ENCODE results near the gene SLC41A3.
A peak's percentile ranks its signal among the peaks of the same experiment; 100 is the strongest.
"Not testable (repeated sequence)": the region's sequence is repeated elsewhere in the genome, so short reads cannot be mapped to it uniquely, and the experiment has no call there.

SLC41A3 gene

DNA sequence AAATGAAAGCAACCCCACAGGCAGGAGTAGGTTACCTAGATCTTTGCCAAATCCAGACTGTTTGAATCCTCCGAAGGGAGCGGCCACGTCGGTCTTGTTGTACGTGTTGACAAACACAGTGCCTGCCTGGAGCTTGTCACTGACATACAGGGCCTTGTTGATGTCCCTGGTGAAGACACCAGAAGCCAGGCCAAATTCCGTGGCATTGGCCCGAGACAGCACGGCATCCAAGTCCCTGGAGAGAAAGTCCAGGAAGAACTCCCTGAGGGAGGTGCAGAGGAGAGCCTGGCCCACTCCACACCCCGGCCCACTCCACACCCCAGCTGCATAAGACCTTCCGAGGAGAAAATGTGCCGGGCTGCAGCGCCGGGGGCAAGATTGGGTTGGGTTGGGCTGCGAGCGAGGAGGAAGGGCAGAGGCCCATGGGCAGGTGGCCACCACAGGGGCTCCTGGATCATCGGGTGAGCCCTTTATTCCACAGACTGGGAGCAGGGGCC is 21.8 kb upstream of the SLC41A3 start:
- no peak for DNase-seq

DNA sequence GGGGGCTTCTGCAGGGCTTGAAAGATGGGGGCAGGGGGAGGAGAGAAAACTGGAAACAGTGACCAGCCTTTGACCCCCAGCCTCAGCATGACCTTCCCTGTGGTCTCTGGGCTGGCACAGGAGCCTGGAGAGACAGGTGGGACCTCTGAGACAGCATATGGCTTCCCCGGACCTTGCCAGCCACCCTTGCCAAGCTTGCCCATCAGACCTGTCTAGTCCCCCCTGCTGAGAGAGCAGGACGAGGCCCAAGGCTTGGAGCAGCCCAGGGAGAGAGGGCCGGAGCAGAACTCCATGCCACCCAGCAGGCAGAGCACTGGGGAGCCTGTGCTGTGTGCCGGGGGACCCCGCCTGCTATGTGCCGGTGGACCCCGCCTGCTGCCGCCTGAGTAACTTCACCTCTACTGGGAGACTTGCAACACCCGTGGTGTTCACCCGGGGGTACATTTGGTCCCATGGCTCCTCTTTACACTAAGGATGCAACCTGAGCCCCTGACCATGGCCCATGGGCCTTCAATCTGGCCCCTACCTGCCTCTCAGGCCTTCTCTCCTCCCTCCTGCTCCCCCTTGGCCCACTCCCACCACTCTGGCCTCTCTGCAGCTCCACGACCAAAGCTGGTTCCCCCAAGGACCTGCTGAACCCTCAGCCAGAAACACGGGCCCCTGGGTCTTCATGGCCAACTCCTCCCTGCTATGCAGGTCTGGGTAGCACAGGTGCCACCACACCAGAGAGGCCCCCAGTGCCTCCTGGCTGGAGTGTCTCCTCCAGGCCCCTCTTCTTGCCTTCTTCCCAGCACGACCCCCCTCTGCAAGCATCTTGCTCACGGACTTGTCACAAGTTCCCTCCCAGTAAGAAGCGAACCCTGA is 21.1 kb upstream of the SLC41A3 start:
- DNase-seq = no peak

DNA sequence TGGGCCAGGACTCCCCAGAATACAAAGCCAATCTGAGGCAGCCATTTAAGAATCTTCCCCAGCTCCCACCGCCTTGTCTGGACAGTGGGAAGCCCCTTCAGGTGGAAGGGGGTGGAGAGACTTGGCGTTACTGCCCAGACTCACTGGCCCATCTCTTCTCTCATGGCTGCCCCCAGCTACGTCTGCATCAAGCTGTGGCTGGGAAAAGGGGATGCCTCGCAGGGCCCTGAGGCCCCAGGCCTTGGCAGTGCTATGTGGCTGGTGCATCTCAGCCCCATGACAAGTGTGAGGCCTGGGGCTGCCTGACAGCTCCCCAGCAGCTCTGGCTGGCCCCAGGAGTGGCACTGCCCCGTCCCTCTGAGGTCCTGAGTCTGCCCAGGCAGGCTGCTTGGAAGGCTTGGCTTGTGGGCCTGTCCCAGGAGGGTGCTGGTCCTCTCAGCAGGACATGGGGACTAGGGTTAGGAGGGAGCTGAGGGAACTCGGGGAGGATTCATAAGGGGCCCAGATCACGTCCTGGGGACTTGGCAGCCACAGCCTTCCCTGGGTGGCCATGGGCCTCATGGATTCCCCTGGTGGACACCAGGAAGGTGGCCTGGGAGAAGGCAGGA is 20.2 kb upstream of the SLC41A3 start:
- no peak for DNase-seq

DNA sequence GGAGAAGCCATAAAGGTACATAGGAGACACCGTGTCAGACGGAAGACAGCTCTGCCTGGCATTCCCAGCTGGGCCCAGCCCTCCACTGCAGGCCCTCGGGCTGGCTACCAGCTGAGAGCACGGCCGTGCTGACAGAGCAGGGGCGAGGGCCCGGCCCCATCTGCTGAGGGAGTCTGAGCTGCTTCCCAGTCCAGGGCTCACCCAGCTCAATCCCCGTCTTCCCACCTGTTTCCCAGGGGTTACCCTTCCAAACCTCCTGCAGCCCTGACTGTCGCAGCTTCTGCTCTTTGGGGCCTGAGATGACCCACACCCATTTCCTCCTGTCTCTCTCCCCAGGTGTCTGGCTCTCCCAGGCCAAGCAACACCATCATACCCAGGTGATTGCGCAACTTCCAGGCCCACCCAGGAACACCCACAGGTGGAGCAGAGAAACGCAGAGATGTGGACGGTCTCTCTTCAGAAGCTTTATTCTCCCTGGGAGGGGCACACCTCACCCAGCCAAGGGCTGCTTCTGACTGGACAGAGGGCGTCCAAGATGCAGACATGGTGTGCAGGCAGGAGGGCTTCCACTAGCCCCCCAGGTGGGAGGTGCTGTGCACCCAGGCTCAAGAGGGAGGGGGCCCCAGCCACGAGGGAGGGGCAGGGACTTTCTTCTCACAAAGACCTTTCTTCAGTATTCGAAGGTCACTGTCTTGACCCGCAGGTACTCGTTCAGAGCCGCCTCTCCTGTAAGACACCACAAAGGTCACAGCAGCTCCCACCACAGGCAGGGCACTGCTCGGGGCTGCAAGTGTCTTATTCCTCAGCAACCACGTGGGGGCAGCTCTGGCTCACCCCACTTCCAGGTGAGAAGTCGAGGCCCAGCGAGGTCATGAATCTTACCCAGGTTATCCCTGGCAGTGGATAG is 19.4 kb upstream of the SLC41A3 start:
- no peak for DNase-seq

DNA sequence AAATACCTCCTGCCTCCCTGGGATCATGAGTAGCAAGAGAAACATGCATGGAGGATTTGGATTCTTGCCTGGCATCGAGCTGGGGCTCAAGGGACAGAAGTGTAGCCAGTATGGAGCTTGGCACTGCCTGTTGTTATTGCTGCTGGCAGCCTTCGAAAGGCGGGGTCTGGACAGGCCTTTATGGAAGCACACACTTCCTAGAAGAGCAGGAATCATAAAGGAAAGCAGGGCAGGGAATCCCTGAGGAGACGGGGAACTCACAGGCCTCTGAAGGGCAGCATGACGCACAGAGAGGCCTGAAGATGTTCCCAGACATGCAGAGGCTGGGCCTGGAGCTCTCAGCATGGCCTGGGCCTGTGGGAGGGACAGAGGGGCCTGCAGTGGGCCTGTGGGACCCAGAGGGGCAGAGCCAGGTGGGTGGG is 18.6 kb upstream of the SLC41A3 start:
- DNase-seq = no peak

DNA sequence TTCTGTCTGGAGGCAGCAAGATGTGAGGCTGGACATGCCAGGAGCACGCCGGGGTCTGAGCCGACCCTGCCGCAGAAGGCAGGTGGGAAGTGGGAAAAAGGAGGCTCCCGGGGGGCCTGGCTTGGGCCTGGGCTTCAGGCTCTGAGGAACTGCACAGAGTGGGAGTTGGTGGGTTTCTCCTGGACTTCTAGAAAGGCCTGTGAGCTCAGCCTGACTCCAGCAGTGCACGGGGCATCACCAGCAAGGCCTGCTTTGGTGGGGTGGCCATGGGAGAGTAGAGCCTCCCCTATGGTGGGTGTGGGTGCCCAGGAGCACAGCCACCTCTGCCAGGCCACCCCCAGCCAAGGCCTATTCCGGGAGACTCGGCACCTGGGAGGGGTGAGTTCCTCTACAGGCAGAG is 18.1 kb upstream of the SLC41A3 start:
- DNase-seq = no peak

DNA sequence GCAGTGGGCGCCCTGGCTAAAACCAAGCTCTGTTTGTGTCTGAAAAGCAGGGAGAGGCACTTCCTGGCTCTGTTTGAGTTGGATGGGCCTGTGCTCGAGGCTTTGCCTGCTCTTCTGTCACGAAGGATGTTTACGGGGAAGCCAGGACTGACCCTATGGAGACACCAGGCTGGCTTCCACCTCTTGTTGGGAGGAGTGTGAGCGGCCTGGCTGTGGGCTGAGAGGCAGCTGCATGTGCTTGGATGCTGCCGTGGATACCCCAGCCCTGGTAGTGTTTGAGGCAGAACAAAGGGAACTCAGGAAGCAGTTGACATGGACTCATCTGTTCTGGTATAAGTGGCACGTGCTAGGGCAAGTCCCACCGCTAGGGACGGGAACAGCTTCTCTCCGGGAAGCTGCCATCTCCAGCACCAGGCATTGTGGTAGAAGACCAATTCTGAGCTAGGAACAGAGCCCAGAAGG is 17.6 kb upstream of the SLC41A3 start:
- DNase-seq = no peak

DNA sequence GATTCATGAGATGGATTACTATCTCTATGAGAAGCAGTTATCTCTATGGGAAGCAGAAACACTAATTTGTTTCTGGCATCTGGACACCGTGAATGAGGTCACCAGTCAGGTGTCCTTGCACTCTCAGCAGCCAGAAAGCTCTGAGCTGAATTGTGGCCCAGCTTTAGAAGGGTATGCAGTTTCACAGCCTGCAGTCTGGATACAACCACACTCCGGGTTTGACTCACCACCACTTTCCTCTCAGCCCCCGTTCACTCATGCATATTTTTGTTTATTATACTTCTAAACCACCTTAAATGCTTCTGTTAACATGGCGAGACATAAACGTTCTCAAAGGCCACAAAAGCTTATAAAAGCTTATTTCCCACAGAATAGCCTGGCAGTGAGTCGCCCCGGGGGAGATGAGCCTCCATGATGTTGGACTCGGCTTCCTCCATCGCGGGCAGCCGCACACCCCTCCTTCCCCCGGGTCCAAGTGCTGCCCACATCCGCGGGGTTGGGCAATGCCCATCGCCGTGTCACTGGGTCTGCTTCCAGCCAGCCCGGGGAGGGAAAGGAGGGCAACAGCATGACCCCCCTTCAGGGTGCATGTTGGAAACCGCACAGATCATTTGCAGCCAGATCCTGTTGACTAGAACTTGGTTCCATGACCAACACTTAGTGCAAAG is 16.8 kb upstream of the SLC41A3 start:
- DNase-seq = no peak

DNA sequence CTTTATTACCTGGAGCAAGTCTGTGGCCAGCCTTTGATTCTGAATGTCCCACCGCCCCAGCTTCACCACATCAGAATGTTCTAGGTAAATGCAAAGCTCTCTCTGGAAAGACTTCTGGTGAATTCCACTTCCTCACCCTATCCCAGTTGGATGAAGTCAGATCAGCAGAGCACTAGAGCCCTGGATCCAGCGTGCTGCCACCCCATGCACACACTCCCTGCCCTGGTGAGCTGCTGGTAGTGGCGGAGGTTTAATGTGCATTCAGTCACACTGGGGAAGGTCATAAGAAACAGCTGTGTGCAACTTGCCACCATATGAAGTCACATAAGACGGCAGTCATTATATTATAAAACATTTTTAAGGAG is 16.3 kb upstream of the SLC41A3 start:
- no peak for DNase-seq

DNA sequence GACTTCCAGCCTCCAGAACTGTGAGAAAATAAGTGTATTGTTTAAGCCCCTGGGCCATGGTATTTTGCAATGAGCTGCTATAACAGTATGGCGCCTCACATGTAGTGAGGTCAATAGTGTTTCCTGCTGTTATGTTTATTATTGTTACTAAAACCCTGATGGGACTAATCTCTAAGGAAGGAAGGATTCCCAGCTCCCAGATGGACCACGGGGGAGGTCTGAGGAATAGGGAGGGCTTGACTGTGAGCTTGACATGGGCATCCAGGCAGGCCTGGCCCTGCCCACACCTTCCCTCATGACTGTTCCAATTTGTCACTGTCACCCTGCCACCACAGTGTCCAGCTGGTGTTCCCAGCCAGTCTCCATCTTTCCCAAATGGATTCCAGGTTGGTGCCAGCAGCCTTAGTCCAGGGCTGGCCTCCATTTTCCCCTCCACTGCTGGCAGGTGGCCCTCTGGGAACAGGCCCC is 14.5 kb upstream of the SLC41A3 start:
- no peak for DNase-seq

DNA sequence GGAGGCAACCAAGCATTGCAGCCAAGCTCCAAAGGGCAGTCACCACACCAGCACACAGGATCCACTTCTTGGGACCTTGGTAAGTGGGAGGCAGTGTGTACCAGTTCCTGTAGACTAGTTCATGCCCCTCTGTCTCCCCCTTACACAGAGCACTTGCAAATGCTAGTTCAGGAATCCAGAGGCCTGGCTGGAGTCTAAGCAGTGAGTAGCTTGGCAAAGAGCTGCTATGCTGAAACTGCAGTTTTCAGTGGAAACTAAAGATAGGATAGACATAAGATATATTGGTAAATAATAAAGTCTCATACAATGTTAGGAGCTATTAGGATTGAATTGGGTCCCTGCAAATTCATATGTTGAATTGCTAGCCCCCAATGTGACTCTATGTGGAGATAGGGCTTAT is 13.9 kb upstream of the SLC41A3 start:
- no peak for DNase-seq

DNA sequence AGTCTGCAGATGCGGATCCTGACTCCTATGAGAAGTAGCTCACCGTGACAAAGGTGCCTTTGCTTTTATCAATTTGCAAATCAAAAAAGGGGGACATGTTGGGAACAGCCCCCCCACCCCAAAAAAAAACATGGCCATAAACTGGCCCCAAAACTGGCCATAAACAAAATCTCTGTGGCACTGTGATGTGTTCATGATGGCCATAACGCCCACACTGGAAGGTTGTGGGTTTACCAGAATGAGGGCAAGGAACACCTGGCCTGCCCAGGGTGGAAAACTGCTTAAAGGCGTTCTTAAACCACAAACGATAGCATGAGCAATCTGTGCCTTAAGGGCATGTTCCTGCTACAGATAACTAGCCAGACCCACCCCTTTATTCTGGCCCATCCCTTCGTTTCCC is 12.3 kb upstream of the SLC41A3 start:
- DNase-seq = not testable (repeated sequence)

DNA sequence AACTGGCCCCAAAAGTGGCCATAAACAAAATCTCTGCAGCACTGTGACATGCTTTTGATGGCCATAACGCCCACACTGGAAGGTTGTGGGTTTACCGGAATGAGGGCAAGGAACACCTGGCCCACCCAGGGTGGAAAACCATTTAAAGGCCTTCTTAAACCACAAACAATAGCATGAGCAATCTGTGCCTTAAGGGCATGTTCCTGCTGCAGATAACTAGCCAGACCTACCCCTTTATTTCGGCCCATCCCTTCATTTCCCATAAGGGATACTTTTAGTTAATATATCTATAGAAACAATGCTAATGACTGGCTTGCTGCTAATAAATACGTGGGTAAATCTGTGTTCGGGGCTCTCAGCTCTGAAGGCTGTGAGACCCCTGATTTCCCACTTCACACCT is 8.2 kb upstream of the SLC41A3 start:
- not testable (repeated sequence) for DNase-seq

DNA sequence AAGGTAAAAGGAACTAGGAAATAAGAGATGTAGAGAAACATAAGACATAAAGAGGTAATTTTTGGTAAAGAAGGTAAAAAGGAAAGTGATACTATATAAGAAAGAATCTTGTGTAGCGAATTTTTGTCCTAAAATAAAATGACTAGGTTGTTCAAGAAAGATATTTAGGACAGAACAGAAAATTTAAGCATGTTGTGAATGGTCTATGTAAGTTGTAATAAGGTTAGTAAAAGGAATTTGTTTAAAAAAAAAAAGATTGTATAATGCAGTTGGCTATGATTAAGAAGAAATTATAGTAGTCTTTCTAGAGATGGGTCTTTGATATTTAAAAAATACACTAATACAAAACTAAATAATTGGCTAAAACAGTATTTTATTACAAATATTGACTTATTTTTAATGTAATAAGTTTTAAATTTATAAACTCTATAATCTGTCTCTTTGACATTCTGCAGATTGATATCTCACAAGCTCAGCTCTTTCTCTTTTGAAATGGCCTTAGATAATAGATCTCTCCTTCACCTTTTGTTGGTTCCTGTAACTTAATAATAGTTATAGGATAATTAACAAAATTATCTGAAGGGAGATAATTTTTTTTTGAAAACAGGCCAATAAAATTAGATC is 3.7 kb upstream of the SLC41A3 start:
- DNase-seq = no peak

DNA sequence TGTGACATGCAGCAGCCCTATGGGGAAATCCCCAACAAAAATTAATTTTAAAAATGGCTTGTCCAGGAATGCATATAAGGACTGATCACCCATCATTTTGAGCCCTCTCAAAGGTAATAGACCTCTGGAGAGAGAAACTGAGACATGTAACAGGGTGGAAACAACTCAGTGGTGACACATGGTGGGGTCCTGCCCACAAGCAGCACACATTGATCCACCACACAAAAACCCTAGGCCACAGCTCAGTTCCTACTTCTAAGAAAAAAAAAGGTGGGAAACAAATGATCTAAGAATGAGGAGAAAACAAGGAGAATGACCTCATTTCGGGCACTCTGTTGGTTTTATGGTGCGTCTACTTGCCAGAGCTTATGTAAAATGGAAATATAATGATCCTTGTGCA is 1.9 kb upstream of the SLC41A3 start:
- no peak for DNase-seq

DNA sequence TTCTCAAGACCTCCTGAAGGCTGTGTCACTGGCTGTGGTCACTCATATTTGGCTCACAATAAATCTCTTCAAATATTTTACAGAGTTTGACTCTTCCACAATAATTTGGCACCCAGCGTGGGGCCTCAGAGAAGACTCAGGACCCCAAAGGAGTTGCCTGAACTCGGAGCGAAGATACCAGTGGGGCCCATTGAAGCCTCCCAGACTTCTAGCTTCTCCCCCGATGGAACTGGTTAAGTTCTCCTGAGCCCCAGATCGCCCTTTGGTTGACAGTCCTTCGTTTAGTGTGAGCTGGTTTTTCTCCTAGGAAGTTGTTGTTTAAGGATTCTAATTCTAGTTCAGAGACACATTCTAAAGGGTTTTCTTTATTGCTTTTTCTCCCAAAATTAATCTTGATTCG is 1.4 kb upstream of the SLC41A3 start:
- no peak for DNase-seq

DNA sequence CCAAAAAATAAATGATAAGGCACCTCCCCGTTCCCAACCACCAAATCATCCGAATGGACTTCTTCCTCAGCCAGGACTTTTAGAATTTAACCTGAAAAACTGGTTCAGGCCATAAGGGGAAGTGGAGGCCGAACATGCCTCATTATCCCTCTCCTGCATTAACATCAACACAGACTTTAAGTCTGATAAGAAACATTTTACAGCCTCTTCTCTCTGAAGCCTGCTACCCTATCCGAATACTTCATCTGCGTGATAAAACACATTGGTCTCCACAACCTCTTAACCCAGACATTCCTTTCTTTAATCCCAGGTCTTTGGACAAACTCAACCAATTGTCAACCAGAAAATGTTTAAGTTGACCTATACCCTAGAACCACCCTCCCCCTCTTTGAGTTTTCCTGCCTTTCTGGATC is 850 bp upstream of the SLC41A3 start:
- DNase-seq = no peak

DNA sequence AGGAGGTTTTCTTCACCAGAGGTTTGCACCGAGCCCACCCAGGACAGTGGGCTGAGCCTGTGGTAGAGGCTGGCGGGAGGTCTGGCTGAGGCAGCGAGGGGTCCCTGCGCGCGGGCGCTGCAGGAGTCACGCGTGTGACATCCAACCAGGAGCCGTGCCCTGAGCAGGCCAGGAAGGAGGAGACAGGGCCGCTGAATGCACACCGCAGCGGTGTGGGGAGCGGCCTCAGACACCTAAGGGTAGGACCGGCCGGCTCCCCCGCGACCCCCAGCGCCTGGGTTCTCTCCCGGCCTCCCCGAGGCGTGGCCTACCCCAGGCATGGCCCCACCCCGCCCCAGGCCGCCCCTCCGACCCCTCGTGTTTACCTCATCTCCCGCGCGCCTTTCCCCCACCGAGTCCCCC is 412 bp downstream of the SLC41A3 start:
- DNase-seq = peak; percentile 56

DNA sequence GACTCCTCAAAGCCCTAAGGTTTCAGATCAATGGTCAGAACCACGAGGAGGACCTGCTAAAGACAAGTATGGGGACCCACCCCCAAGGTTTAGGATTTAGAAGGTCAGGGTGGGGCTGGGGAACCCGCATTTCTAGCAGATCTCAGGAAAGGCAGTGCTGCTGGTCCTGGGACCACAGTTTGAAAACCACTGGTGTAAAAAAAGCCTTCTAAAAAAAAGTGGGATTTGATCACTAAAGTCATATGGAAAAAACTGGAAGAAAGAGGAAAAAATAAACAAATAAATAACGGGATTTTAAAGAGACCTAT is 832 bp downstream of the SLC41A3 start:
- no peak for DNase-seq

DNA sequence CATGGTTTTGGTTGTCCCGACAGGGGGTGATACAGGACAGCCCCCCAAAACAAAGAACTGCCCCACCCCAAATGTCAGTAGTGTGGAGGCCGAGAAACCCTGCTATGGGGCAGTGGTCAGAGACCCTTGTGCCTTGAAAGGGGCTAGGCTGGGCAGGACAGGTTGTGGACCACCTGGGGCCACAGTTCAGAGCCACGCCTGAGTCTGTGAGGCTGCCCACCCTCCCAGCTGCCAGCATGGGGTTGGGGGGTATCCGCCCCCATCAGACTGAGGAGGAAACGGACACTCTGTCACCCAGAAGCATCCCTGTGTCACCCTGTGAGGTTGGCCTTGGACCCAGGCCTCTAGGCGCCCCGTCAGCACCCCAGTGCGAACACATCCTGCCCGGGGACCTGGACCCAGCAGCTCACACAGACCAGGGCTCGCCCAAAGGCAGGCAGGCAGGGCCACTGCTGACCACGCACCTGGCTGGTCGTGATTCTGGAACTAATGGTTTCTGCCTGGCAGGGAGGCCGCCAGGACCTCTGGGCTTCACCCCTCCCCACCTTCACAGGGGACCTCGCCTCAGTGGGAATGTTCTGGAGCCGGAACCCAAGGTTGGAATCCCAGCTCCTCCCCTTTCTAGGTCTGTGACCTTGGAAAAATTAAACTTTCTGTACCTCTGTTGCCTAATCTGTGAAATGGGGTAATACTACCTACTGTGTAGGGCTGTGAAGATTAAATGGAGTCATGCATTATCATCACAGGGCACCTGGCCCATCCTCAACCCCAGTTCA is 1.4 kb downstream of the SLC41A3 start:
- DNase-seq = no peak

DNA sequence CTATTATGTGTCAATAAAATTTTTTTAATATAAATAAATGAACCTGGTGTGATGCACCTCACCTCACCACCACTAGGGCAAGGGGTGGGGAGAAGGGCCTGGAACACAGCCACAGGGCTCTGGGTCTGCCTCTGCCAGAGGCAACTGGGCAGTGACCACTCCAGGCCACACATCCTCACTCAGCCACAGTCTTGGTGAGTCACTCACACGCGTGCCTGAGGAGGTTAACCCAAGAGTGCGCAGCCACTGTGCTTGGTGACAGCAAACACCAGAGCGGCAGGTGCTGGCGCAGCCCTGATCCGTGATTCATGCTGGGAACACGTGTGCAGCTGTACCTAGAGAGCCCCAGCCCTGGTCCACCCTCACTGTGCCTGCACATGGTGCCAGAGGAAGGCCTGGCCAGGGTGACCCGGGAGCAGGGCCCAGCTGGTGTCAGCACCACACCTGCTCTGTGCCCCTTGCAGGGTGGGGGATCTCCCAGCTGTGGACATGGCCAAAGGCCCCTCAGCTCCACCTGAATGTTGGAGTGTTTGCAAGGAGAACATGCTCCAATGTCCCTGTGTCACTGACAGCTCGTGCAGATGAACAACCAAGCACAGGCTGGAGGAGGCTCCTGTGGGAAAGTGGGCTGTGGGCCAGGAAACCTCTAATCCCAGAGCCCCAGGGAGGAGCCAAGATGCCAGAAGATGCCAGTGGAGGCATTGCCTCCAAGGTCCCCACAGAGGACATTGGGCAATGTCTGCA is 2.1 kb downstream of the SLC41A3 start:
- DNase-seq = peak; percentile 12

Measured in CD4-positive, alpha-beta T cell treated with Interleukin-6 for 4 hours (primary cell).